Left cardiac atrium (tissue), 4 donors: ENCODE results near the gene BACH2. TPM values are rescaled to one million over a fixed set of nuclear protein-coding genes. Genes with fewer than 3 reads are reported as not detected.
"Not testable (repeated sequence)": the region's sequence is repeated elsewhere in the genome, so short reads cannot be mapped to it uniquely, and the experiment has no call there.

Source experiments
- ATAC-seq, 2 donors: fragments of 200-7000 bp; cut with Tn5 transposase; one replicate each; pipeline ENCODE4 v1.9.1; 2020; ENCODE audit warnings: mild to moderate bottlenecking in 2 of 2, moderate library complexity in 2 of 2
- DNase-seq: peaks from one replicate; pipeline ENCODE4 v3.0.0-alpha.2; 2020
- intact Hi-C, 2 donors: fragments of 100-400 bp; cut with DNase I; formaldehyde crosslinking; loops; one replicate each; pipeline versions ENCODE4 v1.14.1 to v1.15.1; 2022 to 2023
- total RNA-seq, 2 donors: library from RNA; stranded (reverse); fragmentation: NEBNext Ultra II Directional; extraction: Animal tissue kit (Norgen Biotek cat#: 25700); gene quantifications; one replicate each; pipeline ENCODE4 v1.2.1, GENCODE V29; 2021
- donor health status: DM: no; HTN: yes; CAD: no.
- donor health status: DM: no; HTN: yes; CAD: no; lungs with severe emphysema.
- donor health status: DM: yes; HTN: yes; CAD: no.
- donor health status: Dilated cardiomyopathy.

Gene BACH2
- total RNA-seq, 2 donors from 2014 or later = 2.0 to 2.5 TPM

DNA sequence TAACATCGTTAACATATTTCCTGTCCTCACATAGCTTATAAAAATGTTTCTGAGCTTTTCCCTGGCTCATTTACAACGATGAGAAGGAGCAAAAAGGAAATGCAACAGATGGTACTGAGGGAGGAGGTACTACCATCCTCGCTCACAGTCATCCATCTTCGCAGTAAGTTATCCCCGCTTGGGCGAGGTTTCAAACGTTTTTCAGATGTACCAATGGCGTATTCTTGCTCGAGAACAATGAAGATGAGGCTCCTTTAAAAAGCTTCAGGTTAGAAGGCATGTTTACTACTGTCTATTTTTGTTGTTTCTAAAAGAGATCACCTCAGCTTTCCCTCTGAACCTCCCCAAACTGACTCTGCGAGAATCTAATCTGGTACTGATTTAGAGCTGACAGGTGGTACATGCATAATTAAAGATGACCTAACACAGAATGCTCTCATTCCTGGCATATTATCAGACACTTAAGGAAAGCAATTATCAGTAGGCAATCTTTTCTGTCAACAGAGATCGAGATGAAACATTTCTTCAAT is 223.6 kb downstream of the BACH2 start:
- ATAC-seq = no peak
- intact Hi-C loops = no loop called here
- no peak for DNase-seq

- no peak for DNase-seq
- no peak for ATAC-seq
- intact Hi-C loops = no loop called here
Observed at GRCh38 chr6:90072501-90072900, 224.1 kb downstream of the BACH2 start.

DNA sequence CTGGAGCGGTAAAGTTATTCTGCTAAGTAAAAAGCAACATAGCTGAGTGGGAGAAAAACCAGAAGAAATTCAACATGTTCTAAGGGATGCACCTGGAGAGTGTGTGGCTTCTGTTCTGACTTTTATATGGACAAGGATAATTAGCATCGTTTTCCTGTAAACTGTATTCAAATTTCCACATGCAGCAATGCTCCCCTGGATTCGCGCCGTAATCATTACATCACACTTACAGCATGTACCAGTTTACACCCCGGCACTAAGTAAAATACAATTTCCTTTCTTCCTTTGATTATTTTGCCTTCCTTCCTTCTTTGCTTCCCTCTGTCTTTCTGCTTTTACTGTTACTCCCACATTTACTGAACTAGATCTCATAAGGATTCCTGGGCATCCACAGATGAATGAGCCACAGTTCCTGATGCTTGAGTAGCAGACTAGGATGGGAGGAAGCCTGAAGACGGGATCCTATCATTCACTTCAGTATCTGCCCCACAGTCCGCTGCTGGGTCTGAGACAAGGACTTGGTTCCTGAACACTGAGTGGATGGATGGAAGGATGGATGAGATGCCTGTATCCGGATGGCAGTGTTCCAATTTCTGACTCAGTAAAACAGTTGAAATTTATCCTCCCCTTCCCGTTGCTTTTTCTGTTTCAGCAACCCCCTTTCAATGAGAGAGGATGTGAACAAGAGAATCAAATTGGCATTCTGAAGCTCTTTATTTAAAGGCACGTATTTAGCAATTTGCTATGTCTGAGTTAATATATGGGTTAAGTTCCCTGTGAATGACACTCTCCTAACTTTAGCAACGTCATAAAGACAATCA is 227.7 kb downstream of the BACH2 start:
- intact Hi-C loops = no loop called here
- DNase-seq = no peak
- ATAC-seq = no peak

DNA sequence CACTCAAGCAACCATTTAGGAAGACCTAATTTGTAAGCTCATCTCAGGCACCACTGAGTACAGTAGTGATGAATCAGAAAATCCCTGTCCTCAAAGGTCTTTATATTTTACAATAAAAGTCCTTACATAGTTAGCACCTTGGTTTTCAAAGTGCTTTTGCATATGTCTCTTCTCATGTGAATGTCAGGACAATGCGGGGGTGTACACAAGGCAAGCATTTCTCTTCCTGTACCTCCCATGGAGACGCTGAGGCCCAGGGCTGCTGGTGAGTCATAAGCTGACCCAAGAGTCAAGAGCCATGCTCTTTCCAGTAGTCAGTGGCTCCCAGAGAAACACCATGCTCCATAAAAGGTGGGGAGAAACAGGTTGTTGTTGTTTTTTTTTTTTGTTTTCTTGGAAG is 228.4 kb downstream of the BACH2 start:
- intact Hi-C loops = no loop called here
- peak; percentile 29 for DNase-seq

DNA sequence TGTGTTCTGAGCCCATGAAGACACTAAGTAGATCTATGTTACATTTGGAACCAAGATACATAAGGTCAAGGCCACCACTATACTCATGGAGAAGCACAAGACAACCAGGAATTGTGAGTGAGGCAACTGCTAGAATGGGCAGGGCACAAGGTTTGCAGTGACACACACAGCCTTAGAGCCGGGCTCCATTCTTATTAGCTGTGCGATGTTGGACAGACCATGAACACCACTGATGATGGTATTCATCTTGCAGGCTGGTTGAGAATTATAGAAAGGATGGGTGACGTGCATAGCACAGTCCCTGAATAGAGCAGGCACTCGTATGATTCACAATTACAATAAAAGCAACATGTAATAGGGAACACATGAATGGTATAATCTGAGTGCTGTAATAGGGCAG is 229.9 kb downstream of the BACH2 start:
- no peak for DNase-seq
- ATAC-seq = no peak
- intact Hi-C loops = no loop called here

More for the DNA sequence above, 228.4 kb downstream of the BACH2 start:
- peak in 1 of 2 donors; percentile 73 for ATAC-seq

DNA sequence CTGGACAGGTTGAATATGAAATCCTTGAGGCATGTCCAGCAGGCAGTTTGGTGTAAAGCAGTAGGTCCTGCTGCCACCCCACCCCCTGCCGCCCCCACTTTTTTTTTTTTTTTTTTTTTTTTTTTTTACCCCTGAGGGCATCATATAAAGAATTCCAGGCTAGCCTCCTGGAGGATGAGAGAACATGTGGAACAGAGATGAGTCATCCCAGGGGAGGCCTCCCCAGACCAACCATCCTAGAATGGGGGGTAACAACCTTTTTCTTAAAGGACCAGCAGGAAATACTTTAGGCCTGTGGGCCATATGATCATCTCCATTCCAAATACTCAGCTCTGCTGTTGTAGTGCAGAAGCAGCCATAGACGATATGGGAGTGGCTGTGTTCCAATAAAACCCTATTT is 231.5 kb downstream of the BACH2 start:
- DNase-seq (no peak), ATAC-seq (no peak)
- intact Hi-C loops = no loop called here

DNA sequence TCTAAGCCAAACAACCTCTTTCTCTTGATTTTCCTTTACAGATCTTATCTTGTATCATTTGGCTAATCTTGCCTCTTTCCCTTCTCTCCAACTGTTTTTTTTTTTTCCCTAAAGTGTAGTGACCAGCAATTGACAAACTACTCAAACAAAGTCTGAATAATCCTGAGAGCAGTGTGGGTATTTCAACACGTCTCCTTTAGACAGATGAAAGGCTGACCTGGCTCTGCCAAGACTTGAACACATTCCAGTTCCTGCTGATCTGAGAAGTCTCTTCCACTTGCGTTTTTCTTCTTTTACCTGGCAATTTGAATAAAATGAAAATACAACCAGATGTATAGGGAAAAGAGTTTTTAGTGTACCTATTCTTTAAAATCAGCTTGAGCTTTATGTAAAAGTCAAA is 234.0 kb downstream of the BACH2 start:
- ATAC-seq (peak in 1 of 2 donors; percentile 44), DNase-seq (no peak)
- intact Hi-C loops = no loop called here

GRCh38 chr6:90062051-90062450 is 234.6 kb downstream of the BACH2 start:
- ATAC-seq = no peak
- DNase-seq = no peak
- intact Hi-C loops = no loop called here

DNA sequence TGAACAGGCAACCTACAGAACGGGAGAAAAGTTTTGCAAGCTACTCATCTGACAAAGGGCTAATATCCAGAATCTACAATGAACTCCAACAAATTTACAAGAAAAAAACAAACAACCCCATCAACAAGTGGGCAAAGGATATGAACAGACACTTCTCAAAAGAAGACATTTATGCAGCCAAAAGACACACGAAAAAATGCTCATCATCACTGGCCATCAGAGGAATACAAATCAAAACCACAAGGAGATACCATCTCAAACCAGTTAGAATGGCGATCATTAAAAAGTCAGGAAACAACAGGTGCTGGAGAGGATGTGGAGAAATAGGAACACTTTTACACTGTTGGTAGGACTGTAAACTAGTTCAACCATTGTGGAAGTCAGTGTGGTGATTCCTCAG is 237.5 kb downstream of the BACH2 start:
- ATAC-seq, DNase-seq, intact Hi-C loops: not testable (repeated sequence)

- DNase-seq, ATAC-seq, intact Hi-C loops: not testable (repeated sequence)
Observed at GRCh38 chr6:90055924-90056323, 240.7 kb downstream of the BACH2 start.

DNA sequence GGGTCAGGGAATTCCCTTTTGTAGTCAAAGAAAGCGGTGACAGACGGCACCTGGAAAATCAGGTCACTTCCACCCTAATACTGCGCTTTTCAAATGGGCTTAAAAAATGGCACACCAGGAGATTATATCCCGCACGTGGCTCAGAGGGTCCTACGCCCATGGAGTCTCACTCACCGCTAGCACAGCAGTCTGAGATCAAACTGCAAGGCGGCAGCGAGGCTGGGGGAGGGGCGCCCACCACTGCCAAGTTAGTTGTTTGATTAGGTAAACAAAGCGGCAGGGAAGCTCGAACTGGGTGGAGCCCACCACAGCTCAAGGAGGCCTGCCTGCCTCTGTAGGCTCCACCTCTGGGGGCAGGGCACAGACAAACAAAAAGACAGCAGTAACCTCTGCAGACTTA is 242.4 kb downstream of the BACH2 start:
- DNase-seq, intact Hi-C loops, ATAC-seq: not testable (repeated sequence)

DNA sequence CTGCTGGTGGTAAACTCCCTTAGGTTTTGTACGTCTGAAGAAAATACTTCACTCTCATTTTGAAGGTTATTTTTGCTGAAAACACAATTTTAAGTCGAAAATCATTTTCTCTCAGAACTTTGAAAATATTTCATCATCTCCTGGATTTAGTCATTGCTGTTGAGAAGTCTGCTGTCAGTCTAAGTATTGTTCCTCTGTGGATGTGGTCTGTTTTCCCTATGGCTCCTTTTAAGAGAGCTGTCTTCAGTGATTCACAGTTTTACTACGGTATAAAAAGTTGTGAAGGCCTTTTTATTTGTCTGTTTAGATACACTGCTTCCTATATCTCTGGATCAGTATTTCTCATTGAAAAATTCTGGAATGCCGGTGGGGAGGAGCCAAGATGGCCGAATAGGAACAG is 243.0 kb downstream of the BACH2 start:
- ATAC-seq (no peak), DNase-seq (no peak)
- intact Hi-C loops = no loop called here

DNA sequence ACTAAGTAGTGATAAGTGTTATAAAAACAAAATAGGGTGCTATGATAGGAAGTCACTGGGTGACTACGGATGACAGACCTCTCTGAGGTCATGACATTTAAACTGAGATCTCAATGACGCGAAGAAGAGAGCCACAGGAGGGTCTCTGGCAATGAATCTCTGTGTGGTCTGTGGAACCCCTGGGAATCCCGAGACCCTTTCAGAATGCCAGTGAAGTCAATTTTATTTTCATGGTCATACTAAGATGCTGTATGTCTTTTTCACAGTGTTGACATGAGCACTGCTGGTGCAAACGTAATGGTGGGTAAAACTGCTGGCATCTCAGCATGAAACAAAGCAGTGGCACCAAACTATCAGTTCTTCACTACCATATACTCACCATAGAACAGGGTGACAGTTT is 247.3 kb downstream of the BACH2 start:
- DNase-seq = no peak
- no peak for ATAC-seq
- intact Hi-C loops = no loop called here

DNA sequence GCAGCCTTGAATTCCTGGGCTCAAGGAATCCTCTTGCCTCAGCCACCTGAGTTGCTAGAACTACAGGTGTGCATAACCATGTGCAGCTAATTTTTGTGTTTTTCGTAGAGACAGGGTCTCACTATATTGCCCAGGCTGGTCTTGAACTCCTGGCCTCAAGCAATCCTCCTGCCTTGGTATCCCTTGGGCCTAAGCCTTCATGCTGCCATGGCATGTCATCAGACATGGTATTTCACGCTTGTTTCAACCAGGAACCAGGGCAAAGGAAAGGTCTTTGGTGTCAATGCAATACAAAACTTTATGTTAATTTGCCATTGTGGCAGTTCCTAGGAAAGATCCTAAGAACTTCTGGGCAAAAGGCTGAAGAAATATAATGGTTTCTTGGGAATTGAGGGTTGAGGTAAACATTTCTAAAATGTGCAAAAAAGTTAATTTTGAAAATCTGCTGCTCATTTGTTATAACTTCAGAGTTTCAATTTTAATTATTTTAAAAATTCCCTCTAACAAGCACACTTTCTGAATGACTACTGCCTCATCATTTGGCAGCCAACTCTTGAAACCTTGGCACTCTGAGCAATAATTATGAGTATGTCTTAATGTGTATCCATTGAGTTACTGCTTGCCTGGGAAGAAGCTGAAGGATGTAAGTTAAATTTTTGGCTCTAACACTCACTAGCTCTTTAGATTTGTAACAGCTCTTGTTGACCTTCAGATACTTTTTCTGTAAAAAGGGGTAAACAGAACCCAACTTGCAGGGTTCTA is 248.3 kb downstream of the BACH2 start:
- DNase-seq (no peak), ATAC-seq (no peak)
- intact Hi-C loops = no loop called here

GRCh38 chr6:90045535-90045934 is 251.1 kb downstream of the BACH2 start:
- DNase-seq = no peak
- intact Hi-C loops = no loop called here
- ATAC-seq = no peak

- DNase-seq = no peak
- ATAC-seq = no peak
- intact Hi-C loops = no loop called here
Observed at GRCh38 chr6:90044833-90045381, 251.7 kb downstream of the BACH2 start.

- no peak for ATAC-seq
- intact Hi-C loops = no loop called here
- no peak for DNase-seq
Observed at GRCh38 chr6:90044182-90044832, 252.3 kb downstream of the BACH2 start.

GRCh38 chr6:90040931-90041330 is 255.7 kb downstream of the BACH2 start:
- intact Hi-C loops = no loop called here
- ATAC-seq = no peak
- DNase-seq = no peak

DNA sequence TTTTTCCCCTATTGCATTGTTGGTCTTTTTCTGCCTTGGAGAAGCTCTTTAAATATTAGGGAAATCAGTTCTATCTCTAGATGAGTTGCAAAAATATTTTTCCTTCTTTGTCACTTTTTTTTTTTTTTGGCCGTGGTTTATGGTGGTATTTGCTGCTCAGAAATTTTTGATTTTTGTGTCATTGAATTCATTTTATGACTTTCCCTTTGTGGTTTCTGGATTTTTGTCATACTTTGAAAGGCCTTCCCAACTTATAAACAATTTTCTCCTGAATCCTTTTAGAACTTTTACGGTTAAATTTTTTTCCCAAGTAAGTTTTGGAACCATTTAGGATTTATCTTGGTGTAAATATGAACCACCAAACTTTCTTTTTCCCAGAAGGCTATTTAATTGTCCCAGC is 256.7 kb downstream of the BACH2 start:
- DNase-seq (no peak), ATAC-seq (no peak)
- intact Hi-C loops = no loop called here
